Smooth muscle cell (in vitro differentiated cells): ENCODE measurements around the gene FYB1. TPM values are rescaled to one million over a fixed set of nuclear protein-coding genes. Genes with fewer than 3 reads are reported as not detected.

Source experiments
- DNase-seq: peaks from one replicate; lab custom pipeline; 2025; ENCODE audit not compliant: unreplicated experiment; lab: John Stamatoyannopoulos, UW
- H2AFZ ChIP-seq: fragments of 200-600 bp; sonication (generic); 2 replicates; pipeline ENCODE4 v1.6.0; 2016; ENCODE audit warnings: antibody characterized with exemption, low read depth, mild to moderate bottlenecking
- H3F3A ChIP-seq: fragments of 200-600 bp; sonication (generic); 2 replicates; pipeline ENCODE4 v1.6.0; 2017; ENCODE audit warnings: antibody characterized with exemption, low read depth
- H3K27ac ChIP-seq: fragments of 200-600 bp; sonication (generic); 2 replicates; pipeline ENCODE4 v1.5.1; 2016; ENCODE audit warnings: low read depth, mild to moderate bottlenecking
- H3K27me3 ChIP-seq: fragments of 200-600 bp; sonication (generic); 2 replicates; pipeline ENCODE4 v1.6.1; 2016; ENCODE audit warnings: low read depth, mild to moderate bottlenecking
- H3K36me3 ChIP-seq: fragments of 200-600 bp; sonication (generic); 2 replicates; pipeline ENCODE4 v1.5.1; 2016; ENCODE audit warnings: low read depth
- H3K4me1 ChIP-seq: fragments of 200-600 bp; sonication (generic); 2 replicates; pipeline ENCODE4 v1.5.1; 2016; ENCODE audit warnings: low read depth
- H3K4me2 ChIP-seq: fragments of 200-600 bp; sonication (generic); 2 replicates; pipeline ENCODE4 v1.6.0; 2016; ENCODE audit warnings: mild to moderate bottlenecking
- H3K4me3 ChIP-seq: fragments of 200-600 bp; sonication (generic); 2 replicates; pipeline ENCODE4 v1.5.1; 2016; ENCODE audit warnings: mild to moderate bottlenecking
- H3K79me2 ChIP-seq: fragments of 200-600 bp; sonication (generic); 2 replicates; pipeline ENCODE4 v1.6.0; 2016; ENCODE audit warnings: low read depth, mild to moderate bottlenecking
- H3K9ac ChIP-seq: fragments of 200-600 bp; sonication (generic); 2 replicates; pipeline ENCODE4 v1.6.0; 2016; ENCODE audit warnings: low read depth
- H3K9me3 ChIP-seq: fragments of 200-600 bp; sonication (generic); replicated peaks from 2 replicates; pipeline ENCODE4 v1.5.1; 2016; ENCODE audit warnings: low read depth
- H4K20me1 ChIP-seq: fragments of 200-600 bp; sonication (generic); 2 replicates; pipeline ENCODE4 v1.6.0; 2016; ENCODE audit warnings: low read depth
- WGBS: methylation state at CpG from one replicate; pipeline ENCODE4 v1.1.7; 2016; ENCODE audit warnings: low lambda C conversion rate; 5-methylcytosine and 5-hydroxymethylcytosine counted together
- polyA plus RNA-seq: library from polyadenylated mRNA; unstranded; fragments of >200 nt; fragmentation: Nextera tagmentation; extraction: Ambion mirVana; gene quantifications from 2 replicates; pipeline ENCODE4 v1.2.1, GENCODE V29; 2016
- total RNA-seq: library from RNA; depleted of rRNA; stranded (reverse); fragments of >200 nt; gene quantifications from 2 replicates; pipeline ENCODE4 v1.2.3, GENCODE V29; 2014
- TF ChIP-seq, protein P1 (sequence below): fragments of 200-600 bp; sonication (generic); IDR thresholded peaks from 2 replicates; pipeline ENCODE4 v1.5.1; 2017; ENCODE audit warnings: borderline replicate concordance, mild to moderate bottlenecking, antibody characterized with exemption; ENCODE audit not compliant: insufficient read depth, poor library complexity, severe bottlenecking

The FYB1 gene
- total and polyA plus RNA-seq, 2 experiments from 2014 or later, result 0.06 to 0.22 TPM

DNA sequence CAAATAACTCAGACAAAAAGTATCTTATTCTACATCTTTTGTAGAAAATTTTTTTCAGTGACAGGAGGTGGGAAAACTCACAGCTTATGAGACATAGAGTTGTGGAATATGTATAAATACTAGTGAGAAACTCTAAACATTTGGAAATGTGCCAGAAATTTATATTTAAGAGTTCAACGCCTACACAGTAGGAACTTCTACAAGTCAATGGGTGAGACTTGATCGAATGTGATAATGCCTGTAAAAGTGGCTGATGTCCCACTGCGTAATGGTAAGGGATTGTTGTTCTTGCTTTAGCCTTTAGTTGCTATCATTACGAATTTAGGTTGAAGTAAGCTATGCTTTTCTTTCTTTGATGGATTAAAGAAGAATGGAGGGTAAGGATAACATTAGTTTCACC, 105.2 kb downstream of the FYB1 start:
- Histone ChIP-seq H3K9ac (no peak overlapping the region), H3K9me3 (no peaks in the 10 kb centered on the region), H3F3A (no peaks in the 10 kb centered on the region), H3K4me1 (no peaks in the 10 kb centered on the region), H3K4me2 (no peak overlapping the region), H3K27ac (no peak overlapping the region), H3K79me2 (no peaks in the 10 kb centered on the region), H3K4me3 (no peak overlapping the region), H2AFZ (no peak overlapping the region), H3K27me3 (peaks cover 6% of the 10 kb centered on the region), H4K20me1 (no peaks in the 10 kb centered on the region), H3K36me3 (no peaks in the 10 kb centered on the region)
- 93% methylated on average over 4 of the region's 4 CpGs for WGBS
- DNase-seq, result no peak
- TF ChIP-seq, protein P1, sequence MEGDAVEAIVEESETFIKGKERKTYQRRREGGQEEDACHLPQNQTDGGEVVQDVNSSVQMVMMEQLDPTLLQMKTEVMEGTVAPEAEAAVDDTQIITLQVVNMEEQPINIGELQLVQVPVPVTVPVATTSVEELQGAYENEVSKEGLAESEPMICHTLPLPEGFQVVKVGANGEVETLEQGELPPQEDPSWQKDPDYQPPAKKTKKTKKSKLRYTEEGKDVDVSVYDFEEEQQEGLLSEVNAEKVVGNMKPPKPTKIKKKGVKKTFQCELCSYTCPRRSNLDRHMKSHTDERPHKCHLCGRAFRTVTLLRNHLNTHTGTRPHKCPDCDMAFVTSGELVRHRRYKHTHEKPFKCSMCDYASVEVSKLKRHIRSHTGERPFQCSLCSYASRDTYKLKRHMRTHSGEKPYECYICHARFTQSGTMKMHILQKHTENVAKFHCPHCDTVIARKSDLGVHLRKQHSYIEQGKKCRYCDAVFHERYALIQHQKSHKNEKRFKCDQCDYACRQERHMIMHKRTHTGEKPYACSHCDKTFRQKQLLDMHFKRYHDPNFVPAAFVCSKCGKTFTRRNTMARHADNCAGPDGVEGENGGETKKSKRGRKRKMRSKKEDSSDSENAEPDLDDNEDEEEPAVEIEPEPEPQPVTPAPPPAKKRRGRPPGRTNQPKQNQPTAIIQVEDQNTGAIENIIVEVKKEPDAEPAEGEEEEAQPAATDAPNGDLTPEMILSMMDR, result no peak

DNA sequence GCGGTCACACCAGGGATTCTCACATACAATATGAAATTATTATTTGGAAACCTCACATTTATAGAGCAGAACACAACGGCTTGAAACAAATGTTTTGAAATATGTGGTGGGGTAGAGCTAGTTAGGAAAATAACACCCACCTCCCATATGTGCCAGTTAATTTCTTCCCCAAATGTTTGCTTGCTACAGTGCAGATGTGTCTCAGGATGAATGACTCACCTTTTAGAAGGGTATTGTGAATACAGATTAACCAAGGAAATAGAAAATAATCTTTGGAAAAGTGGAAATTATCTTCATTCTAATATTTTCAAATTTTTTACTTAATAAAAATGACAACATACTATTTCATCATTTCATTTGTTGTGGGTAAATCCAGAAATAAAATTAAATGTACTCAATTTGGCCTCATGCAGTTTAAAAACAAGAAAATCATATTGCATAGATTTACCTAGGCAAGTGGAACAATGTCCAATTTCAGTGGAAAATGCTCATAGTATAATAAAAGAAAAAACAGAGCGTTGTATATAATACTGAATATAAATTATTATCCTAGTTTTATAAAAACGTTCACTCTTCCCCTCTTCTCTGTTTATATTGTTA, 105.9 kb downstream of the FYB1 start:
- no peaks in the 10 kb centered on the region for H3K4me1 ChIP-seq
- DNase-seq, result no peak
- 87% methylated on average over 4 of the region's 4 CpGs for WGBS
- no peak overlapping the region for H3K4me3 ChIP-seq
- H3K27me3 ChIP-seq, result peaks cover 6% of the 10 kb centered on the region
- H3K9me3 ChIP-seq, result no peaks in the 10 kb centered on the region
- H3K79me2 ChIP-seq, result no peaks in the 10 kb centered on the region
- no peaks in the 10 kb centered on the region for H4K20me1 ChIP-seq
- H3F3A ChIP-seq, result no peaks in the 10 kb centered on the region
- no peak overlapping the region for H2AFZ ChIP-seq
- TF ChIP-seq, protein P1, result no peak
- H3K9ac ChIP-seq, result no peak overlapping the region
- H3K27ac ChIP-seq, result no peak overlapping the region
- no peaks in the 10 kb centered on the region for H3K36me3 ChIP-seq
- no peak overlapping the region for H3K4me2 ChIP-seq

DNA sequence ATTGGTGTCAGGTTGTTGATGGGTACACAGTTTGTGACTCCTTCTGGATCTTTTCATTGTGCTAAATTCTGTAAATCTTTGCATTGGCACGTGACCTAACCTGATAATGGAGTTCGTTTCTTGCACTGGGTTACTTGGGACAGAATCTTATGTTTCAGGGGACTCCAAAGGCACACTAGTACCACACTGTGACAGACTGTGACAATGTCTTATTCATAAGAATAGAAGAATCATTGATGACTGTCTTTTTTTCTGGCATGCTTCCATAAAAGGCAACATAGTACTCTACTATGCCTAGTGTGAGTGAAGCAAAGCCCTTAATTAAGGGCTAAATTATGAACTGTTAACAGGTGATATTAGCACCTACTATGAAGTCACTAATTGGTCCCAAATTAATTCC, 109.8 kb downstream of the FYB1 start:
- Histone ChIP-seq H3K27ac (no peak overlapping the region), H4K20me1 (no peaks in the 10 kb centered on the region), H3K4me1 (no peaks in the 10 kb centered on the region), H3K27me3 (peaks cover 6% of the 10 kb centered on the region), H3K79me2 (no peaks in the 10 kb centered on the region), H2AFZ (peak overlapping the region; percentile 10), H3K9me3 (no peaks in the 10 kb centered on the region), H3F3A (no peaks in the 10 kb centered on the region), H3K4me3 (no peak overlapping the region), H3K4me2 (no peak overlapping the region), H3K36me3 (no peaks in the 10 kb centered on the region), H3K9ac (no peak overlapping the region)
- WGBS, result 87% methylated on average over 2 of the region's 2 CpGs
- DNase-seq, result no peak
- TF ChIP-seq, protein P1, result no peak

DNA sequence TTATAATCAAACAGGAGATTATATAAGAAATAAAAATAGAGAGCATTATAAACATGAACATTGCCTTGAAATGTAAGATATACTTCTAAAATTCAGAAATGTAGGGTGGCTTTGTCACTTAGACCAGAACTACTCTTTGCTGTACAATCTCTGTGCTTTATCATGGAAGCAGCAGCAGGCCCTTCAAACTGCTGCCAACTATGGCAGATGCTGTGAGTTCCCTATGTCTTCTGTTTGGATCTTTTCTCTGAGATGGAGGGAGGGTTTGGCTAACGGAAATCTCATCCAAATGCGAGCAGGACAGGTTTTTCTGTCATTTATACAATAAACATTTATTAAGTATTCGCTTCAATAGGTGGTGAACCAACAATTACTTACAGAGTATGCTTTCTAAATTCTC, 110.4 kb downstream of the FYB1 start:
- WGBS, result 73% methylated on average over 3 of the region's 3 CpGs
- H3K4me2 ChIP-seq, result no peak overlapping the region
- TF ChIP-seq, protein P1, result no peak

More for the DNA sequence above, 110.4 kb downstream of the FYB1 start:
- Histone ChIP-seq H3K9ac (no peak overlapping the region), H3K9me3 (no peaks in the 10 kb centered on the region), H3K27ac (no peak overlapping the region), H3K4me3 (no peak overlapping the region), H3K36me3 (no peaks in the 10 kb centered on the region), H3K4me1 (no peaks in the 10 kb centered on the region), H4K20me1 (no peaks in the 10 kb centered on the region), H2AFZ (peak overlapping the region; percentile 10), H3K79me2 (no peaks in the 10 kb centered on the region), H3F3A (no peaks in the 10 kb centered on the region), H3K27me3 (peaks cover 6% of the 10 kb centered on the region)
- no peak for DNase-seq
